Measurements from ENCODE around the gene DDX46. TPM values are rescaled to one million over a fixed set of nuclear protein-coding genes. Genes with fewer than 3 reads are reported as not detected.
"Not testable (repeated sequence)": the region's sequence is repeated elsewhere in the genome, so short reads cannot be mapped to it uniquely, and the experiment has no call there.

Gene DDX46
- total RNA-seq, 4 donors from 2014 or later: 29.1 to 41.3 (median 36.8) TPM

DNA sequence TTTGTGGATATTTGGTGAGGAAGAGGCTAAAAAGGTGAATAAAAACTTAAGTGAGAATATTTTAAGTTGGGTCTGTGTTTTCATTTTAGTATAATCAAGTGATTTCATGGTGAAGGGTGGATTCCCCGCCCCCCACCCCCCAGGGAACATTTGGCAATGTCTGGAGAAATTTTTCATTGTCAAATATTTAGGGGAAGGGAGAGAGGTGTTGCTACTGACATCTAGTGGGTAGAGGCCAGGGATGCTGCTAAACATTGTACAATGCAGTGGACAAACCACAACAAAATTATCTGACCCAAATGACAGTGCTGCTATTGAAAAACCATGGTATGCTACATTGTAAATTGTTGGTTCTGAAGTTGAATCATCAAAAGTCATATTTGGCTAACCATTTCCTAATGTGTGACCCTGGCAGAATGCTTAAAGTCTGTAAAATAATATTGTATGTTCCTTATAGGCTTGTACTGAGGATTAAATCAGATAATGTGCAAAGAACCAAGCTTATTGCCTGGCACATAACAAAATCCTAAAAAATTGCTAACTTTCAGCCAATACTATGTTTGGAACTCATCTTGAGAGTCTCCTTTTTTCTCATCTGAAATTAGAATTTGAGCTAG is 92.8 kb downstream of the DDX46 start:
- Histone ChIP-seq H3K27me3 (no peaks in the 10 kb centered on the region), H3K36me3 (peaks cover 0 to 39% of the 10 kb centered on the region in 2 donors), H3K27ac (peak overlapping the region in 1 of 4 donors; percentile 19), H3K4me1 (peaks cover 13 to 26% of the 10 kb centered on the region in 2 donors), H3K4me3 (no peak overlapping the region), H3K9me3 (no peaks in the 10 kb centered on the region)
- ATAC-seq (no peak), DNase-seq (no peak)
- intact Hi-C loops (cut with DNase I; ENCODE audit: low total_unique reads) (no loop called here), in situ Hi-C loops (cut with MboI; ENCODE audit: low sequenced_read_pairs in 4 of 4) (no loop called here)
- no peak for TF ChIP-seq POLR2A (IDR thresholded peaks at IDR 0.05)
- TF ChIP-seq, protein P1, sequence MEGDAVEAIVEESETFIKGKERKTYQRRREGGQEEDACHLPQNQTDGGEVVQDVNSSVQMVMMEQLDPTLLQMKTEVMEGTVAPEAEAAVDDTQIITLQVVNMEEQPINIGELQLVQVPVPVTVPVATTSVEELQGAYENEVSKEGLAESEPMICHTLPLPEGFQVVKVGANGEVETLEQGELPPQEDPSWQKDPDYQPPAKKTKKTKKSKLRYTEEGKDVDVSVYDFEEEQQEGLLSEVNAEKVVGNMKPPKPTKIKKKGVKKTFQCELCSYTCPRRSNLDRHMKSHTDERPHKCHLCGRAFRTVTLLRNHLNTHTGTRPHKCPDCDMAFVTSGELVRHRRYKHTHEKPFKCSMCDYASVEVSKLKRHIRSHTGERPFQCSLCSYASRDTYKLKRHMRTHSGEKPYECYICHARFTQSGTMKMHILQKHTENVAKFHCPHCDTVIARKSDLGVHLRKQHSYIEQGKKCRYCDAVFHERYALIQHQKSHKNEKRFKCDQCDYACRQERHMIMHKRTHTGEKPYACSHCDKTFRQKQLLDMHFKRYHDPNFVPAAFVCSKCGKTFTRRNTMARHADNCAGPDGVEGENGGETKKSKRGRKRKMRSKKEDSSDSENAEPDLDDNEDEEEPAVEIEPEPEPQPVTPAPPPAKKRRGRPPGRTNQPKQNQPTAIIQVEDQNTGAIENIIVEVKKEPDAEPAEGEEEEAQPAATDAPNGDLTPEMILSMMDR (IDR thresholded peaks at IDR 0.05 in 4 of 5, conservative IDR thresholded peaks at IDR 0.05 in 1 of 5): peak in 1 of 5 experiments; percentile 9

DNA sequence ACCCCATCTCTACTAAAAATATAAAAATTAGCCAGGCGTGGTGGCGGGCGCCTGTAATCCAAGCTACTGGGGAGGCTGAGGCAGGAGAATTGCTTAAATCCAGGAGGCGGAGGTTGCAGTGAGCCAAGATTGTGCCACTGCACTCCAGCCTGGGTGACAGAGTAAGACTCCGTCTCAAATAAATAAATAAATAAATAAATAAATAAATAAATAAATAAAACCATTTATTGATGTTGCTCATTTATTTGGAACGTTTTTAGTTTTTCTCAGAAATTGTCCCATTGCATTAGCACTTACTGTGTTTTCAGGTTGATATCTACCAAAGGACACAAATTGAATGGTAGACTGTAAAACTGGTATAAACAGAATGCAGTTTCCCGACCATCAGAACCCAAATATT is 97.9 kb downstream of the DDX46 start:
- H3K9me3 ChIP-seq; H3K4me3 ChIP-seq; DNase-seq; H3K27ac ChIP-seq; H3K4me1 ChIP-seq; in situ Hi-C loops (cut with MboI; ENCODE audit: low sequenced_read_pairs in 4 of 4); ATAC-seq; intact Hi-C loops (cut with DNase I; ENCODE audit: low total_unique reads); H3K27me3 ChIP-seq: not testable (repeated sequence)
- peaks cover 0 to 68% of the 10 kb centered on the region in 2 donors for H3K36me3 ChIP-seq

DNA sequence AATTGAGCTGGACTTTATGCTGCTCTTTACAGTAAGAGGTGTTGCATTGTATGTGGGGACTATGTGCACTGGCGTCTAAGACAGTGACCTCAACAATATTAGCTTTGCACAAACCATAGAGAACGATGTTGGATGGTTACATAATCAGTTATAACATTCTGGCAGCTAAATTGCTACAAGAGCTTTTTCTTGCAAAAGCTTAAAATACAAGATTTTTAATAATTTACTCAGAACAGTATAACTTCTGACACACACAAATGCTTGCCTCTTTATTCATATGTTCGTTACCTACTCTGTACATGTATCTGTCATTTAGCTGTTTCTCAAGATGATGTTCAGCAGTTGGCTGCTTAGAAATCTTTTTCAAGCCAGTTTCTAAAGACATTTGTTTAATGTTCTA is 98.8 kb downstream of the DDX46 start:
- TF ChIP-seq, protein P1 (IDR thresholded peaks at IDR 0.05 in 4 of 5, conservative IDR thresholded peaks at IDR 0.05 in 1 of 5): no peak
- no peak for TF ChIP-seq POLR2A (IDR thresholded peaks at IDR 0.05)

DNA sequence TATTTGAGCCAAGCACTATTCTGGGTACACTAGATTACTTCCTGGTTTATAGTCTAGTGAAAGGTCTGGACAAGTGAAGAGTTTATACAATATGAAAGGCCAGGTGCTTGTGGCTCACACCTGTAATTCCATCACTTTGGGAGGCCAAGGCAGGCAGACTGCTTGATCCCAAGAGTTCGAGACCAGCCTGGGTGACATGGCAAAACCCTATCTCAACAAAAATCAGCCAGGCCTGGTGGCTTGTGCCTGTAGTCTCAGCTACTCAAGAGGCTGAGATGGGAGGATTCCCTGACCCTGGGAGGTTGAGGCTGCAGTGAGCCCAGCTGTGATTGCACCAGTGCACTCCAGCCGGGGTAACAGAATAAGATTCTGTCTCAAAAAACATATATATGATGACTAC is 106.1 kb downstream of the DDX46 start:
- Histone ChIP-seq H3K9me3 (no peaks in the 10 kb centered on the region), H3K27ac (no peak overlapping the region), H3K4me3 (no peak overlapping the region), H3K27me3 (no peaks in the 10 kb centered on the region), H3K4me1 (no peaks in the 10 kb centered on the region), H3K36me3 (peaks cover 0 to 26% of the 10 kb centered on the region in 2 donors)
- DNase-seq: no peak
- TF ChIP-seq, protein P1 (IDR thresholded peaks at IDR 0.05 in 4 of 5, conservative IDR thresholded peaks at IDR 0.05 in 1 of 5): no peak
- TF ChIP-seq POLR2A (IDR thresholded peaks at IDR 0.05): no peak
- intact Hi-C loops (cut with DNase I; ENCODE audit: low total_unique reads) (no loop called here), in situ Hi-C loops (cut with MboI; ENCODE audit: low sequenced_read_pairs in 4 of 4) (no loop called here)
- ATAC-seq: no peak

More for the DNA sequence above, 98.8 kb downstream of the DDX46 start:
- H3K27me3 ChIP-seq: no peaks in the 10 kb centered on the region
- H3K9me3 ChIP-seq: no peaks in the 10 kb centered on the region
- peaks cover 5 to 9% of the 10 kb centered on the region in 2 donors for H3K4me1 ChIP-seq
- in situ Hi-C loops (cut with MboI; ENCODE audit: low sequenced_read_pairs in 4 of 4) (no loop called here), intact Hi-C loops (cut with DNase I; ENCODE audit: low total_unique reads) (no loop called here)
- H3K27ac ChIP-seq: no peak overlapping the region
- ATAC-seq (no peak), DNase-seq (no peak)
- H3K4me3 ChIP-seq: no peak overlapping the region
- H3K36me3 ChIP-seq: peaks cover 0 to 71% of the 10 kb centered on the region in 2 donors

DNA sequence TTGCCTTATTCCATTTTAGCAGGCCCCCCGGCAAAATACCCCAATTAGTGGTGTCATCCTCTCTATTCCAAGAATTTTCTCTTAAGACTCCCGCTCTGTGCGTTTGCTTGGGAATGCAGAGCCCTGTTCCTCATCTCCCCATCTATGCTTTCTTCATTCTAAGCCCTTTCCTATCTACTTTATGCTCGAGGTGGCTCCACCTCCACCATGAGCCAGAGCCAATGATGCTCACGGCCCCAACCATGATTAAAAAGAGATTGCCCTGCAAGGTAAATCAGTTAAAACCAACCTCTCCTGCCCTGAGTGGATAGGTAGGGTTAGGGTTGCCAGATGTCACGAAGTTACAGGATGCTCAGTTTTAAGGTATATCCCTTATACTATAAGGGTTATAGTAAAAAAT is 114.9 kb downstream of the DDX46 start:
- intact Hi-C loops (cut with DNase I; ENCODE audit: low total_unique reads): no loop called here
- no peak for ATAC-seq
- H3K36me3 ChIP-seq: no peaks in the 10 kb centered on the region
- H3K9me3 ChIP-seq: no peaks in the 10 kb centered on the region
- in situ Hi-C loops (cut with MboI; ENCODE audit: low sequenced_read_pairs in 4 of 4): no loop called here
- peaks cover 17 to 19% of the 10 kb centered on the region in 2 donors for H3K4me1 ChIP-seq
- TF ChIP-seq, protein P1 (IDR thresholded peaks at IDR 0.05 in 4 of 5, conservative IDR thresholded peaks at IDR 0.05 in 1 of 5): no peak
- DNase-seq: no peak
- H3K4me3 ChIP-seq: peak overlapping the region; percentile 92 to 98 (median 95)
- no peaks in the 10 kb centered on the region for H3K27me3 ChIP-seq
- peak overlapping the region; percentile 95 to 99 (median 96) for H3K27ac ChIP-seq
